ENCODE results near the gene SLC22A9.
A peak's percentile ranks its signal among the peaks of the same experiment; 100 is the strongest.

SLC22A9 gene

GRCh38 chr11:63444160-63444559 lies 74.6 kb downstream of the SLC22A9 start:
- DNase-seq (ENCODE audit: low read depth), result no peak

- no peak for DNase-seq (ENCODE audit: low read depth)
Observed at GRCh38 chr11:63445118-63445517, 75.5 kb downstream of the SLC22A9 start.

- DNase-seq (ENCODE audit: low read depth), result peak; percentile 28
Observed at GRCh38 chr11:63445720-63446119, 76.1 kb downstream of the SLC22A9 start.

GRCh38 chr11:63448646-63449045 lies 79.1 kb downstream of the SLC22A9 start:
- DNase-seq (ENCODE audit: low read depth), result no peak

GRCh38 chr11:63459586-63459985 lies 90.0 kb downstream of the SLC22A9 start:
- no peak for DNase-seq (ENCODE audit: low read depth)
